Measurements from ENCODE around the gene RAD18. TPM values are rescaled to one million over a fixed set of nuclear protein-coding genes. Genes with fewer than 3 reads are reported as not detected.

The RAD18 gene
- total and polyA plus RNA-seq, 10 donors = 1.6 to 20.7 (median 12.4) TPM

DNA sequence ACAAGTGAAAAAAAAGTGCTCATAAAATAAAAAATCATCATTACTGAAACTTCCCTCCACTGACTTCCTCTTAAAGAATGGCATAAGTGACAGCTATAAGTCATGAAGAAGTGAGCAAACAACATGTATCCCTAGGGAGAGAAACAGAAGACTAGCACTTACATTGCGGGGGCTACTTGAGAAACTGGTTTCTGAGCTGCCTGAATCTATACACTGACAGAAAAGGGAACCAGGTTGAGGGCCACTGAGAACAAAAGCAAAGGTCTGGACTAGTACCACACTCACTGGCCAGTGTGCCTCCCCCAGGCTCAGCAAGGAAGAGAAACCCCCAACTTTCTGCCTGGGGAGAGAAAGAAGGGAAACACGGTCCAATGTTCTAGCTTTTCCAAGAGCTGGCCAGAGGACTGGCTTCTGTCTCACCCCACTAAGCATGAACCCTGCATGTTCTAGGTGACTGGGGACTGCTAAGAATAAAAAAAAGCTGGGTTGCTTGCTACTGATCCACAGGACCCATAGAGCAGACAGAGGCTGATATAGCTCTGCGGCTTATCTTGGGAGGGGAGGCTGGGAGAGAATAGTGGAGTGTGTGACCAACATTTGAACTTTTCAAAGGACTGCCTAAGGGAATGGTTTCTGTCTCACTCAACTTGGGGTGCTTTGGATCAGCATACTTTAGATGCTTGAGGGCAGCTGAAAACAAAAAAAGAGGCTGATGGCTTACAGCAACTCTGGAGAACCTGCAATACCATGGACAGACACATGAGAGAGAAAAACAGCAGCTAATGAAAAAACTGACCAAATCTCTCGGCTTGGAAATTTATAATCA lies 8.1 kb downstream of the RAD18 start:
- 73 to 82% (median 78%) methylated on average over 4 of the region's 4 CpGs for WGBS, 5 donors
- Histone ChIP-seq H3K4me3 (no peak overlapping the region), H3K27me3 (replicated peaks in 1 of 7) (no peaks in the 10 kb centered on the region)

DNA sequence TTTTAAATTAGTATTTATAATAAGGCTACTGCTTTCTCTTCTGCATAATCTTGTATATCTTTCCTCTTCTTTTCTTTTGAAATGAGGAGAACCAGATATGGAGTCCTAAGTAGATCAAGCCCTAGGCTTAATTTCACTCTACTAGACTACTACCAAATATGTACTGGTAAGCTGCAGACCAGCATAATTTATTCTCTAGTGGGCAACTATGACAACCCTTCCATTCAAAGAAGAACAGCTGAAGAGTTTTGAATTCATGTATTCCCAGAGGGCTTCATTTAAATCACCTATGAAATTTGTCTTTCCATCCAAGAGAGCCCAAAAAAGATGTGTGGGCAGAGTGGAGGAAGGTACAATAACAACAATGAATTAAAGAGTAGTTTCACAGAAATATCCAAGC lies 10.0 kb downstream of the RAD18 start:
- Histone ChIP-seq H3K27me3 (replicated peaks in 1 of 7) (no peaks in the 10 kb centered on the region), H3K9me3 (no peaks in the 10 kb centered on the region), H3K36me3 (peaks cover 0 to 24% (median 3%) of the 10 kb centered on the region in 6 donors), H3K27ac (no peak overlapping the region), H3K4me1 (peaks cover 0 to 21% (median 0%) of the 10 kb centered on the region in 6 donors), H3K4me3 (no peak overlapping the region)
- TF ChIP-seq POLR2AphosphoS5 (IDR thresholded peaks at IDR 0.05) = no peak
- no peak for TF ChIP-seq POLR2A (IDR thresholded peaks at IDR 0.05)
- TF ChIP-seq, protein P1, sequence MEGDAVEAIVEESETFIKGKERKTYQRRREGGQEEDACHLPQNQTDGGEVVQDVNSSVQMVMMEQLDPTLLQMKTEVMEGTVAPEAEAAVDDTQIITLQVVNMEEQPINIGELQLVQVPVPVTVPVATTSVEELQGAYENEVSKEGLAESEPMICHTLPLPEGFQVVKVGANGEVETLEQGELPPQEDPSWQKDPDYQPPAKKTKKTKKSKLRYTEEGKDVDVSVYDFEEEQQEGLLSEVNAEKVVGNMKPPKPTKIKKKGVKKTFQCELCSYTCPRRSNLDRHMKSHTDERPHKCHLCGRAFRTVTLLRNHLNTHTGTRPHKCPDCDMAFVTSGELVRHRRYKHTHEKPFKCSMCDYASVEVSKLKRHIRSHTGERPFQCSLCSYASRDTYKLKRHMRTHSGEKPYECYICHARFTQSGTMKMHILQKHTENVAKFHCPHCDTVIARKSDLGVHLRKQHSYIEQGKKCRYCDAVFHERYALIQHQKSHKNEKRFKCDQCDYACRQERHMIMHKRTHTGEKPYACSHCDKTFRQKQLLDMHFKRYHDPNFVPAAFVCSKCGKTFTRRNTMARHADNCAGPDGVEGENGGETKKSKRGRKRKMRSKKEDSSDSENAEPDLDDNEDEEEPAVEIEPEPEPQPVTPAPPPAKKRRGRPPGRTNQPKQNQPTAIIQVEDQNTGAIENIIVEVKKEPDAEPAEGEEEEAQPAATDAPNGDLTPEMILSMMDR (IDR thresholded peaks at IDR 0.05 in 8 of 11, conservative IDR thresholded peaks at IDR 0.05 in 3 of 11) = no peak
- intact Hi-C loops (cut with DNase I; ENCODE audit: low total_unique reads) = no loop called here
- DNase-seq = no peak

More for the DNA sequence above, 8.1 kb downstream of the RAD18 start:
- H3K4me1 ChIP-seq = peaks cover 0 to 32% (median 4%) of the 10 kb centered on the region in 6 donors
- H3K9me3 ChIP-seq = no peaks in the 10 kb centered on the region
- TF ChIP-seq, protein P1 (IDR thresholded peaks at IDR 0.05 in 8 of 11, conservative IDR thresholded peaks at IDR 0.05 in 3 of 11) = no peak
- TF ChIP-seq POLR2AphosphoS5 (IDR thresholded peaks at IDR 0.05) (no peak), POLR2A (IDR thresholded peaks at IDR 0.05) (no peak)
- peaks cover 0 to 32% (median 5%) of the 10 kb centered on the region in 6 donors for H3K36me3 ChIP-seq
- intact Hi-C loops (cut with DNase I; ENCODE audit: low total_unique reads) = no loop called here
- no peak for DNase-seq
- peak overlapping the region in 4 of 8 donors; percentile 21 to 55 (median 32) for H3K27ac ChIP-seq

DNA sequence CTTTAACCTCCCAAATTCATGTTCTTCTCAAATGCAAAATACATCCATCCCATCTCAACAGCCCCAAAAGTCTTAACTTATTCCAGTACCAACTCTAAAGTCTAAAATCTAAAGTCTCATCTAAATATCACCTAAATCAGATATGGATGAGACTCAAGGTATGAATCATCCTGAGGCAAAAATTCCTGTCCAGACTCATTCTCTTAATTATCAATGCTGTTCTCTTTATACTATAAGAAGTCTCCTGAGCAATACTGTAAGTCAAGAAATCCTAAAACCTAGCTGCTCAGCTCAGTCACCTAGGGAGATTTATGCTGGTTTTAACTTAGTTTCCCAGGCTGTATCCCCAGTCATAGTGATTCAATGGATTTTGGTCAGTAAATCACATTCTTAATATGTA lies 11.1 kb downstream of the RAD18 start:
- peaks cover 0 to 21% (median 0%) of the 10 kb centered on the region in 6 donors for H3K4me1 ChIP-seq
- no peak for DNase-seq
- no peak overlapping the region for H3K4me3 ChIP-seq
- H3K27ac ChIP-seq = no peak overlapping the region
- intact Hi-C loops (cut with DNase I; ENCODE audit: low total_unique reads) = no loop called here
- no peaks in the 10 kb centered on the region for H3K27me3 ChIP-seq (replicated peaks in 1 of 7)
- no peaks in the 10 kb centered on the region for H3K9me3 ChIP-seq
- peaks cover 0 to 24% (median 0%) of the 10 kb centered on the region in 6 donors for H3K36me3 ChIP-seq
- TF ChIP-seq, protein P1 (IDR thresholded peaks at IDR 0.05 in 8 of 11, conservative IDR thresholded peaks at IDR 0.05 in 3 of 11) = no peak
- no peak for TF ChIP-seq POLR2AphosphoS5 (IDR thresholded peaks at IDR 0.05)
- no peak for TF ChIP-seq POLR2A (IDR thresholded peaks at IDR 0.05)

DNA sequence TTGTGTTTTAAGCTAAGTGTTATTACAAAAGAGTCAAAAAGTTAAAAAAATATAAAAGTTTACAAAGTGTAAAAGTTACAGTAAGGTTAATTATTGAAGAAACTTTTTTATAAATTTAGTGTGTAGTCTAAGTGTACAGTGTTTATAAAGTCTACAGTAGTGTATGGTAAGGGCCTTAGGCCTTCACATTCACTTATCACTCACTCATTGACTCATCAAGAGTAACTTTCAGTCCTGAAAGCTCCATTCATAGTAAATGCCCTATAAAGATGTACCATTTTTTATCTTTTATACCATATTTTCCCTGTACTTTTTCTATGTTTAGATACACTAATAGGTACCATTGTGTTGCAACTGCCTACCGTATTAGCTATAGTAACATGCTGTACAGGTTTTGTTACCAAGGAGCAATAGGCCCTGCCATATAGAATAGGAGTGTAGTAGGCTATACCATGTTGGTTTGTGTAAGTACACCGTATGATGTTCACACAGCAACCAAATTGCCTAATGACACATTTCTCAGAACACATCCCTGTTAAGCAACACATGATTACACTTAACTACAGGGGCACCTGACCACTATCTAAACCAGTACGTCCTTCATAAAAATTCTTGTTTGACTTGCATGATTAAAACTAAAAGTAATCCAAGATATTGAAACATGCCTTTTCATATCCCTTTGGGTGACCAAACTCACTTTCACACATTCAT lies 17.2 kb downstream of the RAD18 start:
- no peak for DNase-seq
- peaks cover 6 to 26% (median 18%) of the 10 kb centered on the region in 8 donors for H3K9me3 ChIP-seq
- H3K36me3 ChIP-seq = peaks cover 0 to 71% (median 25%) of the 10 kb centered on the region in 6 donors
- no peaks in the 10 kb centered on the region for H3K4me1 ChIP-seq
- no peaks in the 10 kb centered on the region for H3K27me3 ChIP-seq (replicated peaks in 1 of 7)
- WGBS, 5 donors = 40 to 78% (median 72%) methylated on average over 3 of the region's 3 CpGs
- H3K27ac ChIP-seq = no peak overlapping the region
- TF ChIP-seq POLR2A (IDR thresholded peaks at IDR 0.05) = no peak
- TF ChIP-seq, protein P1 (IDR thresholded peaks at IDR 0.05 in 8 of 11, conservative IDR thresholded peaks at IDR 0.05 in 3 of 11) = no peak
- TF ChIP-seq POLR2AphosphoS5 (IDR thresholded peaks at IDR 0.05) = no peak
- intact Hi-C loops (cut with DNase I; ENCODE audit: low total_unique reads) = no loop called here
- no peak overlapping the region for H3K4me3 ChIP-seq

Data from spleen (tissue), 11 donors.